HG03378 (cell line): ENCODE measurements around the gene EIF2S2.

Experiments
- ATAC-seq: cut with Tn5 transposase; IDR thresholded peaks from one replicate; pipeline ENCODE4 v1.9.1; 2021; ENCODE audit warnings: mild to moderate bottlenecking, moderate library complexity; ENCODE audit not compliant: unreplicated experiment

EIF2S2 gene

GRCh38 chr20:34089655-34090345 is 22.2 kb downstream of the EIF2S2 start:
- no peak for ATAC-seq

DNA sequence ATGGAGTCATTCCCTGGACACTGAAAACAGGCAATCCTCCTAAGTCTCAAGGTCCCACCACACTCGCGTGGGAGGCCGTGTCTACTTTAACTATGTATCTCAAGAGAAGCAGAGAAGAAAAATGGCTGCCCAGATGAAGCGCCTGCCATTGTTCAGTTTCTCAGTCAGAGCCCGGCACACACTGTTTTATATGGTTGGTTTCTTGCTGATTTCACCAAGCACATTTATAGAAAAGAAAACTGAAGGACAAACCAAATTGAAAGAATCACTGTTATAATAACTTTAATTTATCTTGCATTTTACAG is 22.9 kb downstream of the EIF2S2 start:
- no peak for ATAC-seq

DNA sequence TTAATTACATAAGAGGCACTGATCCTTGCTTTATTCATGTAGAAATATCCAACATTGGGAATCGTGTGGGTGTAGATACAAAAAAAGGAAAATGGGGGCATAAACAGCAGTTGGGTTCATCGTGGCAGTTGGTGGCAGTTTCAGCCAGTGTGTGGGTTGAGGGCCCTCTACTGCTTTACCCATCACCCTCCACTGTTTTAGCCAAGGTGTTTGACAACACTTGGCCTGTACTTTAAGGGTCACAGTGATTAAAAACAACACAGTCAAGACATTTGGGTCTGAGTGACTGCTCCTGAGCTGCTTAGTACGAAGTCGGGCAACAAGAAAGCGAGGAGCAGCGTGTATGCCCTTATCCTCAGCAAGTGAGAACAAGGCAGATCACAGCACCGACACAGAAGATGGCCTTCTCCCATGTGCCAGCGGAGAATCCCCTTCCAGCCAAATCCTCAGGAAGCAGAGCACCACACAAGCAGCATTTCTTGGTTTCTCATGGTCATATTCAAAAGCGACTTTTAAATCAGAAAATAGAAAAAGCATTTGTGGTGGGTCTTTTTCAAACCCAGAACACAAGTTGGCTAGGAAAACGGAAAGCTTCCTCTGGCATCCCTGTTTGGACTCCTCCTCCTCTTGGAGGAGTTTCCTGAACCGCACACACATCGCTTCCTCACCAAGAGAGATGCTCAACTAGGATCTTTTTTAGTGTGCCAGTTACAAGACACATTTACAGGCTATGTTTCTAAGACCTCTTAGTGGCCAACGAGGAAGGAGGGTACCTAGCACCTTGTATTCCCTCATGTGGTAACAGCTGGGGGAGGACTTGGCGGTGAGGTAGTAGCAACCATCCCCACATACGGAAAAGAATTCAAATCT is 23.5 kb downstream of the EIF2S2 start:
- ATAC-seq, result no peak

- no peak for ATAC-seq
These were observed 26.5 kb downstream of the EIF2S2 start for GRCh38 chr20:34085544-34086040.

- no peak for ATAC-seq
These were observed 27.7 kb downstream of the EIF2S2 start for GRCh38 chr20:34084227-34084923.

DNA sequence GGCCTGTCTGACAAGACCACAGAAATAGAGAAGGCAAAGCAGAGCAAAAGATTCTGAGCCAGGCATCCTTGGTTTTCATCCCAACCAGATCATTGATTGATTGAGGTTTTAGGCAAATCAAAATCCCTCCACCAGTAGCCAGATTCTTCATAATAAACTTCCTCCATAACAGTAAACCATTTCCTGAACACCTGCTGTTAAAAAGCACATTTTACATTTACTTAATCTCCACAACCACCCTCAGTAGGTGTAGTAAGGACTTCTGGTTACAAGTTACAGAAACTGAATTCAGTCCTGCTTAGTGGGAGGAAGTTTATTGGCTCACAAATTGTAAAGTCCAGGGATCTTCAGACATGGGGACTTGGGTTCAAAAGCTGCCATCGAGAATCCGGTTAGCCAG is 28.3 kb downstream of the EIF2S2 start:
- ATAC-seq, result no peak

DNA sequence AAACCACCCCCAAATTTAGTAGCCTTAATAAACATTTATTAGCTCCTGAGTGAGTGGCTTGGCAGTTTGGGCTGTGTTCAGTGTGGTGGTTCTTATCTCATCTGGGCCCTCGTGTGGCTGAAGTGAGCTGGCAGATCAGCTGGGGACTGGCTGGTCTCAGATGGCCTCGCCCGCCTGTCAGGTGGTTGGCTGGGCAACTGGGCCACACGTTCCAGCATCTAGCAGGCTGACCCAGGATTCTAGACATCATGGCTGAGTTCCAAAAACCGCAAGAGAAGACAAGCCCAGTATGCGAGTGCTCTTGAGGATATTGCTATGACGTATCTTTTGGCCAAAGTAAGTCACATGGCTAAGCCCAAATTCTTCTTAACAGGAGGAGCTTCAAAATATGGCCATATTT is 28.9 kb downstream of the EIF2S2 start:
- ATAC-seq, result no peak

DNA sequence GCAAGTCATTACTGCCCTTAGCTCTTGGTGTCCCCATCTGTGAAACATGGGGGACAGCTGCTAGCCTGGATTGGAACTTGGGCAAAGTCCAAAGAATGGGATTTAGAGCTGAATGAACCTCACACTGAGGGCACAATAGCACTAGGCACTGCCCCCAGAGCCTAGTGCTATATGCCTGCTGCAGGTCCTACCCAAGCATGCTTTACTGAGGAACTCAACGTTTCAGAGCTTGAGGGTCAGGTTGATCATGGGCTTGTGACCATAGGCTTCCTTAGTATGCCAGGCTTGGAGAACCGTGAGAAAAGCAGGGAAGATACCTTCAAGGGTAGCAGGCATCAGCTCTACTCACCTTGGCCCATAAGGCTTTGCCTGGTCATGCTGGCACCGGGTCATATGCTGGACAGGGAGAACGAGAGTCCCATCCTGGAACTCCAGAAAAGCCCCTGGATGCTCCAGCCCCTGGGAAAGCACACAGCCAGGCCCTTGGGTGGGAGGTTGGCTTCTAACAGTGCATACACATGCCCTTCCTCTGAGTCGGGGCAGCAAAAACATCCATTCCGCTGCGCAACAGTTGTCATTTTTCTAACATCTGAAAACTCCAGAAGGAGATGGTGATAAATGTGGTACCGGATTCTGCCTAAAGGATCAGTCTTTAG is 29.7 kb downstream of the EIF2S2 start:
- ATAC-seq, result no peak

- no peak for ATAC-seq
These were observed 32.2 kb downstream of the EIF2S2 start for GRCh38 chr20:34079818-34080217.

- no peak for ATAC-seq
These were observed 33.5 kb downstream of the EIF2S2 start for GRCh38 chr20:34078540-34078939.

DNA sequence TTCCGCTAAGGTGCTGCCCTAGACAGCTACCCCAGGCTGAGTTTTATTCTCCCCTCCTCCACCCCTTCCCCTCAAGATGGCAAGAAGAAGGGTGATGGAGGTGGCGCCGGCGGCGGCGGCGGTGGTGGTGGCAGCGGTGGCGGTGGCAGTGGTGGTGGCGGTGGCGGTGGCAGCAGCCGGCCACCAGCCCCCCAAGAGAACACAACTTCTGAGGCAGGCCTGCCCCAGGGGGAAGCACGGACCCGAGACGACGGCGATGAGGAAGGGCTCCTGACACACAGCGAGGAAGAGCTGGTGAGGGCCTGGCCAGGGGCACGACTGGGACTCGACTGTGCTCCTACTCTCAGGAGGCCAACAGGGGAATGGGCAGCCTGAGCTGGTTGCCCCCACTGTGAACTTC is 35.1 kb downstream of the EIF2S2 start:
- no peak for ATAC-seq

DNA sequence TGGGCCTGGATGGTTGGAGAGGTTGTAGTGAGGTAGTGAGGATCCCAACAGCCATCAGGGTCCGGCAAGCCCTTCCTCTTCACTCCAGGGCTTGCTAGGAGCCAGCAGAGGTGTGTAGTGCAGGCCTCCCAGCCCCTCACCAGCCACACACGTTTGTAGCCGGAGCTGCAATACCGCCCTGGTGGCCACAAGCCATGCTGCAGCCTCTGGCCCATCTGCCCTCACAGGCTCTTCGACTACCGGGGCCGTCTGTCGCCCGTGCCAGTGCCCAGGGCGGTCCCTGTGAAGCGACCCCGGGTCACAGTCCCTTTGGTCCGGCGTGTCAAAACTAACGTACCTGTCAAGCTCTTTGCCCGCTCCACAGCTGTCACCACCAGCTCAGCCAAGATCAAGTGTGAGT is 36.4 kb downstream of the EIF2S2 start:
- no peak for ATAC-seq

DNA sequence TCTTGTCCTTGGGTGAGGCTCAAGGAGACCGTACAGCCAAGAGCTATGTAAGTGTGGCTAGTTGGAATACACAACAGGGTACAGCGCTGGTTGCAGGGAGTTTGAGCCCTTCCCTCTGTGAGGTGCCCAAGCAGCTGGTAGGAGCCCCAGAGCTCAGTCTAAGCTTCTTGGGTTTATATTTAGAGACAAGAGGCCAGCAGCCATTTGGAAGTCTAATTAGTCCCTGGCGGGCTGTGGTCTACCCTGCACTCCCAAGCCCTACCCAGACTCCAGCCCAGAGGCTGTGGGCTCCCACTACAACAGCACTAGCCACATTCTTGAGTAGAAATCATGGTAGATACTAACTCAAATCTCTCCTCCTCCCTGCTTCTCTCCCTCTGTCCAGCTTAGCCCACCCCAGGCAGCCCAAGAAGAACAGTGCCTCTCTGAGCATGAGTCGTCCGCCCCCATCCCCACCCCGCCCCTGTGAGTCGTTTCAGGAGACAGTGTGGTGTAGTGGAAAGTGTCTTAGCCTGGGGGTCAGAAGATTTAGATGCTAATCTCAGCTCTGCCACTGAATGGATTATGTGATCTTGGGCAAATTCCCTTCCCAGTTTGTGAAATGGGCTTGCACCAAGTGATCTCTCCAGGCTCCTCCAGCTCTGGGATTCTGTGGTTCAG is 37.8 kb downstream of the EIF2S2 start:
- ATAC-seq, result no peak

- no peak for ATAC-seq
These were observed 39.3 kb downstream of the EIF2S2 start for GRCh38 chr20:34072778-34073177.

DNA sequence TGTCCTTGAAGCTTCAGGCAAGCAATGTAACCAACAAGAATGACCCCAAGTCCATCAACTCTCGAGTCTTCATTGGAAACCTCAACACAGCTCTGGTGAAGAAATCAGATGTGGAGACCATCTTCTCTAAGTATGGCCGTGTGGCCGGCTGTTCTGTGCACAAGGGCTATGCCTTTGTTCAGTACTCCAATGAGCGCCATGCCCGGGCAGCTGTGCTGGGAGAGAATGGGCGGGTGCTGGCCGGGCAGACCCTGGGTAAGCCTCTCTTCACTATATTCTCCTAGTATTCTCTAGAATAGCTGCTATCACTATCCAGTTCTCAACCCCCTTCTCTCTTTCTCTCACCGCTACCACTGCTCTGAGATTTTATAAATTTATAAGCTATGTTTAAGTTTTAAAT is 40.0 kb downstream of the EIF2S2 start:
- no peak for ATAC-seq

- ATAC-seq, result no peak
These were observed 41.2 kb downstream of the EIF2S2 start for GRCh38 chr20:34070859-34071258.

DNA sequence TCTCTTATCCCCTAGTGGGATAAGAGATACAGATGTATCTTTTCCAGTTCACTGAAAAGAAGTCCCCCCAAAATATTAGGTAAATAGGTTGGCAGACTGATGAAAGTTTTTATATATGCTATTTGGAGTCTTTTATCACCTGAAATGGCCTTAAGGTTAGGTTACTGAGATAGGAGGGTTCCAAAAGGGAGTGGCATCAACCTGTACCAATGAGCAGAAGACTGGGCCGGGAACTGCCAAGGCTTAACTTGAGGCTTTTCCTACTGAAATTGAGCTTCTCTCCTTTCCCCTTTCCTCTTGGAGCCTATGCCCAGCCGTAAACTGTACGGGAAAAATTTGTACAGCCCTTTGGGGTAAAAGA is 42.0 kb downstream of the EIF2S2 start:
- ATAC-seq, result no peak

DNA sequence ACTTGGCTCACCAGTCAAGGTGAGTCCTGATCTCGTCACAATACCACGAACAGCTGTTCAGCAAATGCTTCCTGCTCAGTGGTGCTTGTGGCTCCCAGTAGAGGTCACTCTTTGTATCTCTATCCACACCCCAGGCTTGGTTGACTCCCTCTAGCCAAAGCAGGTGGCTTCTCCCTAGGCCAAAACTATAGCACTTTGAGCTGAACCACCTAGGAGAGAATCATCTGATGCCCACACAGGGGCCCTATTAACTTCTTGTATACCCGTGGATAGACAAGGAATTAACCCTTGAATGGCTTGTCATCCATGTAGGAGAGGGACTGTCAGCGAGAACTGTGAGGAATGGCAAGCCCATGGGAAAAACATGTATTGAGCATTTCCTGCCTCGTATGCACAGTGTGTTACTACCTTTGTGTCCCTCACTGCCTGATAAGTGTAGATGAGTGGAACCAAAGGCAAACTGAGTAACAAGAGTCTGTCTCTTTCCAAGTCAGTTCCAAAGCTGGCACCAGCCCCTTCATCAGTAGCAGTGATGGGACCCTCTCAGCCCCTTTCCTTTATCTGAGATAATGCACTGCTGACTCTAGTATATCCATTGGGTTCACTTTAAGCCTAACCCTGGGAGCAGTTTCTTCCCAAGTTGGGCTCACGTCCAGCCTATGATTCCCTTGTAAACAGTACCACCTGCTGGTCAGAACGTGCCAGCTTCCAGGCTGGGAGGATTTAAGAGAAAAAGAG is 42.5 kb downstream of the EIF2S2 start:
- peak; percentile 65 for ATAC-seq

- ATAC-seq, result no peak
These were observed 44.0 kb downstream of the EIF2S2 start for GRCh38 chr20:34068001-34068400.

DNA sequence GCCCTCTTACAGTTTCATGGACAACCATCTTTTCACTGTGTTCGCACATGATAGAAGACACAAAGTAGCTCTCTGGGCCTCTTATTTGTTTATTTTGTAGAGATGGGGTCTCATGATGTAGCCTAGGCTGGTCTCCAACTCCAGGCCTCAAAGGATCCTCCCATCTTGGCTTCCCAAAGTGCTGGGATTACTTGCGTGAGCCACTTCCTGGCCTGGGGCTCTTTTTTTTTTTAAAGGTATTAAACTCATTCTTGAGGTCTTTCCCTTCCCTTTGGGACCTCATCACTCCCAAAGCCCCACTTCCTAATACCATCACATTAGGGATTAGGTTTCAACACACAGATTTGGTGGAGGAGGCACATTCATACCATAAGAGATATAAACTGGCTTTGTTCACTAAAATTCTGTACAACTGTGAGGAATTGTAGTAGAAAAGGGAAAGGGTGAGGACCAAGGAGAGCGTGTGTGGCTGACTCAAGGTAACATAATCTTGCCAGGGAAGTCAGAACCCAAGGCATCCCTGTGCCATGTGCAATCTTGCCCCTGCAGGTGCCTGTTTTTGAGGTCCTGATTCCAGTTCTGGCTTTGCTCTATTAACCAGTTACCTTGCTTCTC is 45.5 kb downstream of the EIF2S2 start:
- ATAC-seq, result no peak
